ENCODE data around the gene DOCK2. TPM values are rescaled to one million over a fixed set of nuclear protein-coding genes. Genes with fewer than 3 reads are reported as not detected.
A peak's percentile ranks its signal among the peaks of the same experiment; 100 is the strongest.

Gene DOCK2
- total RNA-seq, 1 donor from 2014 or later, result 6.3 TPM

DNA sequence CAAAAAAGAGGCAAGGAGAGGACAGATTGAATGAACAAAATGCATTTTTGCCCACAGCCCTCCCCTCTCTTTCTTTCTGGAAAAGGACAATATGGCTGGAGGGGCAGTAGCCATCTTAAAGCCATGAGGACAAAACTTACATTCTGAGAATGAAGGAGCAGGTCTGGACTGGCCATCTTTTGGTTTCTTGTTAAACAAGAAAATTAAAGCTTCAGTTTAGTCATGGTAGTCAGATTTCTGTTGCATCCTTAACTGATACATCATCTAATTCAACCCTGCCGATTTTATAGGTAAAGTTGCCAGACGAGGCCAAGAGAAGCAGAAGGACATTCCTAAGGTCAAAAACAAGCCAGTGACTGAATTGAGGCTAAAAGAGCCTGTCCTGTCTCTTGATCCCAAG, 374.7 kb downstream of the DOCK2 start:
- no peak for DNase-seq
- no peak for ATAC-seq (ENCODE audit: poor library complexity)
- intact Hi-C loops (cut with DNase I), result no loop called here

DNA sequence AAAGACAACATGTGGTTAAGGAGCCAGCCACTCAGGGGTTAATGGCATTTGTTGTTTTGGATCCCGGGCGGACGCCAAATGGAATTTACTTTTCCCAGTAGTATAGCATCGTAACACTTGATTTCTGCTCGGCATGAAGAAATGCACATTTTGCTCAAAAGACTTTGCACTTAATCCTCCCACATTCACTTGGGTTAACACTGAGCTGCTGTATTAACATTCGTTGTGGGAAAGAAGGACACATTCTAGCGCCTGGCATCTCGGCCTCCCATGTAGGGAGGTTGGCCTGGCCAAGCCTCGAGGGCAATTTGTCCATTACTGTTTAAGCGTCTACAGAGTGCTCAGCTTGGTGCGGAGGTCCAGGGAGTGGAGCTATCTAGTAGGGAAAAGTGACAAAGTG, 375.5 kb downstream of the DOCK2 start:
- intact Hi-C loops (cut with DNase I), result no loop called here
- ATAC-seq (ENCODE audit: poor library complexity) (no peak), DNase-seq (no peak)

DNA sequence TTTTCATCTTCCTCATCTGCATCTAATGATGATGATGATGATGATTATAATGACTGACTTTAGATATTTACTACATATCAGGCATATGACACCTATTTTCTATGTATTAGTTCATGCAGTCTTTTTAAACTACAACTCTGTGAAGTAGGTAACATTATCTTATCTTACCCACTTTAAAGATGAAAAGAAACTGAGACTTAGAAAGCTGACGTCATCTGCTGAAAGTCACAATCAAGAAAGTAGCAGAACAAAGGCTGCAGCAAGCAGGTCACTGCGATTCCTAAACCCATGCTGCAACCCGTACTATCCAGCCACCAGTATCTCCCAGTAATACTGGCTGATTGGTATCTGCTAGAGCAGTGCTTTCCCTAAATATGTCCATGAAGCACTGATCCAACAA, 383.3 kb downstream of the DOCK2 start:
- ATAC-seq (ENCODE audit: poor library complexity), result no peak
- intact Hi-C loops (cut with DNase I), result no loop called here

DNA sequence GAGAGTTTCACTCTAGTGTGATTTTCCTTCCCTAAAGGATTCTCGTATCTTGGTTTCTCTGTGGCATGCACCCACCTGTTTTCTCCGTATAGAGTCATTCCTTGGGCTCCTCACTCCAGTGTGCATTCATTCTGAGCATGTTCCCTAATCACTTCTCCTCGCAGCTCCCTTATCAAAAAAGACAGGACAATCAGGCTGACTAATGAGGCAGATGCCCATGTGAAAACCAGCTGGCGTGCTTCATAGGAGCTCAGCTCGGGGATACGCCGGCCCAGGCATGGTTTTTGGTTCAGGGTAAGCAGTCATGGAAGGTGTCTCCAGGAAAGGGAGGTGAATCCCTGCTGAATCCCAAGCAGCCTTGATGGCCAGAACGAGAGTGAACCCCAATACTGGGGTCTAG, 384.4 kb downstream of the DOCK2 start:
- intact Hi-C loops (cut with DNase I), result no loop called here
- DNase-seq (no peak), ATAC-seq (ENCODE audit: poor library complexity) (no peak)

More for the DNA sequence above, 383.3 kb downstream of the DOCK2 start:
- no peak for DNase-seq

DNA sequence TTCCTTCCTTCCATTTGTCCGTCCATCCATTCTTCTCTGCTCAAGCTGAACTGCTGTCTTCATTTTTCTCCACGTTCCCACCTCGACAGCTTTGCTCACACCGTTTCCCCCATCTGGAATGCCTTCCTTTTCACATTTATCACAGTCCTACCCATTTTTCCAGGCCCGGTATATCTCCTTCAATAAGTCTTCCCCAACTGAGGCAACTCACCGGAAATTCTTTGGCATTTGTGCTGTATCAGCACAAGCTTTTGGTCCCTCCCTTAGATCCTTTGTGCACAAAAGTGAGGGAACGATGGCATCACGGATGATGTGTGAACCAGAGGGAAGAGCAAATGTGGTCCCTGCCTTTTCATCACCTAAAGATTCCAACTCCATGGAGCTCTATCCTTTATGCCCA, 388.8 kb downstream of the DOCK2 start:
- DNase-seq (no peak), ATAC-seq (ENCODE audit: poor library complexity) (no peak)
- intact Hi-C loops (cut with DNase I), result no loop called here

GRCh38 chr5:170028124-170028523, 391.0 kb downstream of the DOCK2 start:
- DNase-seq (no peak), ATAC-seq (ENCODE audit: poor library complexity) (no peak)
- intact Hi-C loops (cut with DNase I), result no loop called here

DNA sequence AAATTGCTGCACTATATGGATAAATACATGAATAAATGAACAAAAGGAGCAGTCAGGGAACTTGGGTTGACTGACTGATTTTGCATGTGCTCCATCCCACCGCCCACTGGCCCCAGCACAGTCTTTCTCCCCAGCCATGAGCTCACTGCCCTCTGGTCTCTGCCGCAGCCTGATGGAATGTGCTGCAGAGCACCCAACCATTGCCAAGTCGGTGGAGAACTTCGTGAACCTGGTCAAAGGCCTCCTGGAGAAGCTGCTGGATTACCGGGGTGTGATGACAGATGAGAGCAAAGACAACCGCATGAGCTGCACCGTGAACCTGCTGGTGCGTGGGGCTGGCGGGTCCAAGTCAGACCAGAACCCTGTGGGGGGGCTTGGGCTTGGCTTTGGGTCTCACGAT, 397.2 kb downstream of the DOCK2 start:
- intact Hi-C loops (cut with DNase I), result no loop called here
- ATAC-seq (ENCODE audit: poor library complexity), result no peak
- DNase-seq, result no peak

DNA sequence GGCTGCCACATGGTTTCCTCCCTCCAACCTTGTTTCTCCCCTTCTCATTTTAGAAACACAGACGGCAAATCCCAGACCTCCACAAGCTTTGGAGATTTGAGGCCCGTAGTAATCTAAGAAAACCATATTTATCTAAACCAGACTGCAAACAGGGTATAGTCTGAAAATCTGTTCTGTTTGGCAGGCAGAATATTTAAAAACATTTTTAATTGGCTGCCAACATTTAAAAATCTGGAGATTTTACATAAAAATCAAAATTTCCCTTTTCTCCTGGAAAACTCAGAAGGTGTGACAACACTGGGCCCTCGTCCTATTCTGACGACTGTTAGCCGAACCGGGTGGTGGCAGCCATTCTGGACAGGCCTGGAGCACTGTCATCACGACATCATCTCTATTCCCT, 401.2 kb downstream of the DOCK2 start:
- no peak for DNase-seq
- intact Hi-C loops (cut with DNase I), result no loop called here

GRCh38 chr5:170039830-170040229, 402.8 kb downstream of the DOCK2 start:
- ATAC-seq (ENCODE audit: poor library complexity), result no peak
- no peak for DNase-seq
- intact Hi-C loops (cut with DNase I), result no loop called here

More for the DNA sequence above, 401.2 kb downstream of the DOCK2 start:
- ATAC-seq (ENCODE audit: poor library complexity), result no peak

- intact Hi-C loops (cut with DNase I), result no loop called here
- ATAC-seq (ENCODE audit: poor library complexity), result no peak
- DNase-seq, result no peak
Observed at GRCh38 chr5:170046241-170046640, 409.2 kb downstream of the DOCK2 start.

DNA sequence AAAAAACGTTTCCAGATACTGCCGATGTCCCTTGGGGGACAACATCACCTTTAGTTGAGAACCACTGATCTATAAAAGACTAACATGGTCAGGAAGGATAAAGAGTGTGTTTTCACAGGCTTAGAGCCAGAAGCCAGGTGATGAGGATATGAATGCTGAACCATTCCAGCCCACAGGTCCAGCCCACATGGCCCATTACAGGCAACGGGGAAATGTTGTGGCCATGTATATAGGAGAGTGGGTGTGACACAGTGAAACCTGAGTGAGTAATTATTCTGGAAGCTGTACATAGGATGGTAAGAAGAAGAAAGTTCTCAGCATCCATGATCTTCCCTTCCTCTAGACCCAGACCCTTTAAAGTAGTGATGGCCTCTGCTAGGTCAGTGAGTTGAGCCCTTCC, 412.6 kb downstream of the DOCK2 start:
- intact Hi-C loops (cut with DNase I), result no loop called here
- ATAC-seq (ENCODE audit: poor library complexity), result no peak
- no peak for DNase-seq

GRCh38 chr5:170053896-170054295, 416.8 kb downstream of the DOCK2 start:
- ATAC-seq (ENCODE audit: poor library complexity) (no peak), DNase-seq (no peak)
- intact Hi-C loops (cut with DNase I), result no loop called here

DNA sequence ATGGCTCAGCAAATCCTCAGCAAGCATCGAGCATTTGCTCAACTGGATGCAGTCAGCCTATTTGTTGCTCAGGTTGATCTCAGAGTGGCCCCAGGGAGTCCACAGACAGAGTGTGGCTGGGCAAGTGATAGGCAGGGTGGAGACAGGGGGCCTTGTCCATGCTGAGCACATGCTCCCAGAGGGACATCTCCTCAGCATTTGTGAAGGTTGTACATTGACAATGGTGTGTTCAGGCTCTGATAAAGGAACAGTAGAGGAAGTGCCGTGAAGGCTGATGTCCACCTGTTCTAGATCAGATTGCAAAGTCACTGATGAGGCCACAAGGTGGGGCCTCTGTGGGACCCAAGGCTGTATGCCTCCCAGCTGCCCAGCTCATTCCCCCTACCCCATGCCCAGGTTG, 418.5 kb downstream of the DOCK2 start:
- DNase-seq (no peak), ATAC-seq (ENCODE audit: poor library complexity) (no peak)
- intact Hi-C loops (cut with DNase I), result no loop called here

- intact Hi-C loops (cut with DNase I), result no loop called here
- DNase-seq (no peak), ATAC-seq (ENCODE audit: poor library complexity) (no peak)
Observed at GRCh38 chr5:170056561-170057267, 419.6 kb downstream of the DOCK2 start.

GRCh38 chr5:170057311-170057710, 420.2 kb downstream of the DOCK2 start:
- ATAC-seq (ENCODE audit: poor library complexity), result no peak
- intact Hi-C loops (cut with DNase I), result no loop called here

GRCh38 chr5:170059221-170059620, 422.1 kb downstream of the DOCK2 start:
- intact Hi-C loops (cut with DNase I), result no loop called here
- DNase-seq (no peak), ATAC-seq (ENCODE audit: poor library complexity) (no peak)

More at GRCh38 chr5:170057311-170057710, 420.2 kb downstream of the DOCK2 start:
- no peak for DNase-seq

DNA sequence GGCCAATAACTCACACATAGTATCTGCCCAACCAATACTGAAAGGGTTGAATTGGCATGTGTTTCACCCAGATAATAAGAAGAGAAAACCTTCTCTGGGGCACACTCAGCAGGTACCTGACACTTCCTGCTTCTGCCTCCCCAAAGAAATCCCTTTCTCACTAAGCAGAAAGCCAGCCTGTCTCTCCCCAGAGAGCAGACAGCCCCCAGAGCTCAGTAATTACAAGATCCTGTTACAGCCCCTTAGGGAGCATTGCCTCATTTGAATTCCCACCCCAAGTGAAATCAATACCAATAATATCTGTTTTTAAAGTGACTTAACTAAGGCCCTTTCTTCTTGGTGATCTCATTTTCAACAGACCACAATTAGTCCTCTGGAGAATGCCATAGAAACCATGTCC, 430.1 kb downstream of the DOCK2 start:
- ATAC-seq (ENCODE audit: poor library complexity), result no peak
- no peak for DNase-seq
- intact Hi-C loops (cut with DNase I), result no loop called here

- no peak for DNase-seq
- intact Hi-C loops (cut with DNase I), result no loop called here
- ATAC-seq (ENCODE audit: poor library complexity), result no peak
Observed at GRCh38 chr5:170067574-170068170, 430.6 kb downstream of the DOCK2 start.

DNA sequence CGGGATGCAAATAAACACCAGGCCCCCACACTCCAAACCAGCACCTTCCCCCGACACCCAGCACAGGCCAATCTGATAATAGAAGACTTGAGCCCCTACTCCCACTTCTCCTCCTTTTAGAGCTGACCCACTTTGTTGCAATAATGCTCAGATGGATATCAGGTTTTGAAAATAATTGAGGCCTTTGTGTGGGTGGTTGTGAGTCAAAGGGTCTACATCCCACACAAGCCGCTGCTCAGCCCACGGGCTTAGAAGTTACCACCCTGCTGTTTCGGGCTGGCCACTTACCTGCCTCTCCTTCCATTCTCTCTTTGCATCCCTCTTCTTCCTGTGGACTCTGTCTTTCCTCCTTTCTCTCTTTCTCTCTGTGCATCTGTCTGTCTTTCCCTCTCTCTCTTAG, 432.4 kb downstream of the DOCK2 start:
- ATAC-seq (ENCODE audit: poor library complexity) (no peak), DNase-seq (no peak)
- intact Hi-C loops (cut with DNase I), result no loop called here

- peak; percentile 66 for ATAC-seq (ENCODE audit: poor library complexity)
- intact Hi-C loops (cut with DNase I), result loop anchor here (2.0 kb wide), 1 partner anchor 368 kb away; no protein-coding TSS in a partner anchor
- DNase-seq, result peak; percentile 61
Observed at GRCh38 chr5:170070556-170071412, 433.7 kb downstream of the DOCK2 start.

Data from Right ventricle myocardium superior (tissue), 1 donor.